Renal pelvis (tissue), 12 donors: Measurements from ENCODE around the gene ARHGAP5. TPM values are rescaled to one million over a fixed set of nuclear protein-coding genes. Genes with fewer than 3 reads are reported as not detected.
A peak's percentile ranks its signal among the peaks of the same experiment; 100 is the strongest.

Experiments
- DNase-seq: peaks from one replicate; pipeline ENCODE4 v3.0.0-alpha.2; 2013
- long read RNA-seq, 16 experiments: transcript quantifications; one replicate each; lab custom pipeline, GENCODE V29; 2026
- polyA plus RNA-seq, 3 donors: library from polyadenylated mRNA; unstranded; fragments of 120-200 nt; gene quantifications; one replicate each; pipeline ENCODE4 v1.2.1, GENCODE V29; 2013; ENCODE audit not compliant: insufficient read length in 3 of 3

The ARHGAP5 gene
- polyA plus RNA-seq = 100 to 1,000 TPM in 1 of 3 donors, 10 to 100 TPM in 2; 96.9 to 106 (median 99.6) TPM
- long read RNA-seq, donor 1, full-length matches to known transcripts = 21 of 31 reads
- long read RNA-seq, donor 1, partial matches to known transcripts = 10 of 31 reads
- long read RNA-seq, donor 1, other reads (novel, unspliced or antisense) = 0 of 31 reads
- long read RNA-seq, donor 2, full-length matches to known transcripts = 18 of 60 reads
- long read RNA-seq, donor 2, partial matches to known transcripts = 42 of 60 reads
- long read RNA-seq, donor 2, other reads (novel, unspliced or antisense) = 0 of 60 reads
- long read RNA-seq, donor 3, full-length matches to known transcripts = 35 of 42 reads
- long read RNA-seq, donor 3, partial matches to known transcripts = 7 of 42 reads
- long read RNA-seq, donor 3, other reads (novel, unspliced or antisense) = 0 of 42 reads
- long read RNA-seq, donor 4, full-length matches to known transcripts = 19 of 29 reads
- long read RNA-seq, donor 4, partial matches to known transcripts = 10 of 29 reads
- long read RNA-seq, donor 4, other reads (novel, unspliced or antisense) = 0 of 29 reads
- long read RNA-seq, donor 5, transcript ARHGAP5-201 (1 exons, 3,207 nt) = major isoform, 15 of 15 reads
- long read RNA-seq, donor 5, partial matches to known transcripts = 0 of 15 reads
- long read RNA-seq, donor 5, other reads (novel, unspliced or antisense) = 0 of 15 reads
- long read RNA-seq, donor 6, full-length matches to known transcripts = 23 of 41 reads
- long read RNA-seq, donor 6, partial matches to known transcripts = 18 of 41 reads
- long read RNA-seq, donor 6, other reads (novel, unspliced or antisense) = 0 of 41 reads
- long read RNA-seq, donor 7, full-length matches to known transcripts = 43 of 59 reads
- long read RNA-seq, donor 7, partial matches to known transcripts = 16 of 59 reads
- long read RNA-seq, donor 7, other reads (novel, unspliced or antisense) = 0 of 59 reads
- long read RNA-seq, donor 8, transcript ARHGAP5-201 (1 exons, 3,207 nt) = major isoform, 18 of 18 reads
- long read RNA-seq, donor 8, partial matches to known transcripts = 0 of 18 reads
- long read RNA-seq, donor 8, other reads (novel, unspliced or antisense) = 0 of 18 reads
- long read RNA-seq, donor 9, full-length matches to known transcripts = 21 of 43 reads
- long read RNA-seq, donor 9, partial matches to known transcripts = 22 of 43 reads
- long read RNA-seq, donor 9, other reads (novel, unspliced or antisense) = 0 of 43 reads
- long read RNA-seq, donor 10, transcript ARHGAP5-201 (1 exons, 3,207 nt) = major isoform, 28 of 49 reads
- long read RNA-seq, donor 10, partial matches to known transcripts = 21 of 49 reads
- long read RNA-seq, donor 10, other reads (novel, unspliced or antisense) = 0 of 49 reads
- long read RNA-seq, donor 11, transcript ARHGAP5-201 (1 exons, 3,207 nt) = major isoform, 19 of 25 reads
- long read RNA-seq, donor 11, partial matches to known transcripts = 6 of 25 reads
- long read RNA-seq, donor 11, other reads (novel, unspliced or antisense) = 0 of 25 reads
- long read RNA-seq, donor 12, full-length matches to known transcripts = 35 of 54 reads
- long read RNA-seq, donor 12, partial matches to known transcripts = 19 of 54 reads
- long read RNA-seq, donor 12, other reads (novel, unspliced or antisense) = 0 of 54 reads
- long read RNA-seq, donor 13, transcript ARHGAP5-201 (1 exons, 3,207 nt) = major isoform, 29 of 39 reads
- long read RNA-seq, donor 13, partial matches to known transcripts = 10 of 39 reads
- long read RNA-seq, donor 13, other reads (novel, unspliced or antisense) = 0 of 39 reads
- long read RNA-seq, donor 14 = 0 reads
- long read RNA-seq, donor 15 = 0 reads
- long read RNA-seq, donor 16, full-length matches to known transcripts = 27 of 58 reads
- long read RNA-seq, donor 16, partial matches to known transcripts = 31 of 58 reads
- long read RNA-seq, donor 16, other reads (novel, unspliced or antisense) = 0 of 58 reads

GRCh38 chr14:32077081-32078022, at the start of gene ARHGAP5:
TSS of gene ARHGAP5 (plus strand) at chr14:32077304. CDS start at chr14:32090670, 13,366 bp downstream.
- DNase-seq = peak; percentile 66

GRCh38 chr14:32028599-32028998, 48.5 kb upstream of the ARHGAP5 start:
- DNase-seq = no peak

- DNase-seq = no peak
These were observed 43.6 kb upstream of the ARHGAP5 start for GRCh38 chr14:32033543-32033942.

- no peak for DNase-seq
These were observed 38.2 kb upstream of the ARHGAP5 start for GRCh38 chr14:32038876-32039275.

- DNase-seq = no peak
These were observed 37.6 kb upstream of the ARHGAP5 start for GRCh38 chr14:32039401-32040030.

- no peak for DNase-seq
These were observed 33.5 kb upstream of the ARHGAP5 start for GRCh38 chr14:32043624-32044023.

- DNase-seq = no peak
These were observed 32.6 kb upstream of the ARHGAP5 start for GRCh38 chr14:32044454-32044853.

- DNase-seq = no peak
These were observed 29.3 kb upstream of the ARHGAP5 start for GRCh38 chr14:32047791-32048190.

GRCh38 chr14:32049361-32050088, 27.6 kb upstream of the ARHGAP5 start:
- no peak for DNase-seq

- no peak for DNase-seq
These were observed 26.2 kb upstream of the ARHGAP5 start for GRCh38 chr14:32050878-32051277.

GRCh38 chr14:32054536-32054935, 22.6 kb upstream of the ARHGAP5 start:
- DNase-seq = no peak

GRCh38 chr14:32055175-32055574, 21.9 kb upstream of the ARHGAP5 start:
- no peak for DNase-seq

- no peak for DNase-seq
These were observed 17.4 kb upstream of the ARHGAP5 start for GRCh38 chr14:32059702-32060101.

GRCh38 chr14:32064931-32065330, 12.2 kb upstream of the ARHGAP5 start:
- DNase-seq = no peak

- no peak for DNase-seq
These were observed 8.4 kb upstream of the ARHGAP5 start for GRCh38 chr14:32068708-32069107.

- DNase-seq = no peak
These were observed 6.8 kb upstream of the ARHGAP5 start for GRCh38 chr14:32070282-32070681.

- DNase-seq = no peak
These were observed 4.4 kb upstream of the ARHGAP5 start for GRCh38 chr14:32072676-32073075.
